HCT116 (cell line): ENCODE measurements around the gene GLUD1.

Experiments
- CTCF ChIP-seq, 3 experiments: fragments of 200-600 bp in 1 of 3; sonication (generic) in 1 of 3; IDR thresholded peaks in 2 of 3; conservative IDR thresholded peaks in 1 of 3; 2 replicates each; pipeline ENCODE4 v1.5.1; 2012 to 2017; ENCODE audit warnings: low read depth in 2 of 3, low read length in 2 of 3, antibody characterized with exemption in 1 of 3, borderline replicate concordance in 1 of 3, control low read depth in 1 of 3, mild to moderate bottlenecking in 1 of 3, mixed read lengths in 1 of 3, mixed run types in 1 of 3, moderate library complexity in 1 of 3; ENCODE audit not compliant: insufficient read depth in 1 of 3
- EZH2 ChIP-seq: fragments of 200-600 bp; sonication (generic); IDR thresholded peaks from 2 replicates; pipeline ENCODE4 v1.6.1; 2017; ENCODE audit warnings: antibody characterized with exemption, mixed run types
- EZH2phosphoT487 ChIP-seq: fragments of 200-600 bp; IDR thresholded peaks from 2 replicates; pipeline ENCODE4 v1.6.1; 2018; ENCODE audit warnings: antibody characterized with exemption, borderline replicate concordance
- POLR2A ChIP-seq: IDR thresholded peaks from 2 replicates; pipeline ENCODE4 v1.7.0; 2011; ENCODE audit warnings: borderline replicate concordance; ENCODE audit not compliant: insufficient read depth, insufficient read length; ENCODE audit errors: extremely low read depth
- TCF7L2 ChIP-seq: IDR thresholded peaks from 2 replicates; pipeline ENCODE4 v1.7.0; 2011; ENCODE audit warnings: borderline replicate concordance, inconsistent platforms; ENCODE audit not compliant: insufficient read depth, insufficient read length; ENCODE audit errors: extremely low read depth
- YY1 ChIP-seq: IDR thresholded peaks from 2 replicates; pipeline ENCODE4 v1.6.1; 2011; ENCODE audit warnings: low read length, low read depth, moderate library complexity, mild to moderate bottlenecking; ENCODE audit not compliant: insufficient replicate concordance; ENCODE audit errors: extremely low read depth

- TF ChIP-seq CTCF (IDR thresholded peaks at IDR 0.05 in 2 of 3, conservative IDR thresholded peaks at IDR 0.05 in 1 of 3; ENCODE audit: borderline replicate concordance in 1 of 3, insufficient read depth in 1 of 3, low read depth in 2 of 3, low read length in 2 of 3) (no peak), POLR2A (no peak), YY1 (no peak), EZH2phosphoT487 (no peak), EZH2 (no peak), TCF7L2 (no peak)
Observed at GRCh38 chr10:87068281-87068680, 26.4 kb downstream of the GLUD1 start.
